HepG2 (cell line): ENCODE results near the gene ELF1. TPM values are rescaled to one million over a fixed set of nuclear protein-coding genes. Genes with fewer than 3 reads are reported as not detected.

Experiments
- DNMT1 ChIP-seq: sonication (generic); formaldehyde crosslinking; IDR thresholded peaks from 2 replicates; pipeline ENCODE4 v1.5.1; 2020; ENCODE audit warnings: mild to moderate bottlenecking, missing genetic modification reagents
- EP300 ChIP-seq, 3 experiments: sonication (generic) in 1 of 3; formaldehyde crosslinking in 1 of 3; IDR thresholded peaks; 2 replicates each; pipeline versions ENCODE4 v1.5.1 to v1.6.1; 2011 to 2020; ENCODE audit warnings: low read depth in 2 of 3, low read length in 2 of 3, borderline replicate concordance in 1 of 3, improper control_type of control experiment in 1 of 3, mild to moderate bottlenecking in 1 of 3, missing genetic modification reagents in 1 of 3, moderate library complexity in 1 of 3
- GABPB1 ChIP-seq: IDR thresholded peaks from 2 replicates; pipeline ENCODE4 v1.6.1; 2016; ENCODE audit warnings: mild to moderate bottlenecking, missing genetic modification reagents, moderate library complexity, missing compliant biosample characterization
- HHEX ChIP-seq: IDR thresholded peaks from 2 replicates; pipeline ENCODE4 v1.6.1; 2016; ENCODE audit warnings: control low read depth
- HMGXB3 ChIP-seq: sonication (generic); formaldehyde crosslinking; IDR thresholded peaks from 2 replicates; pipeline ENCODE4 v1.4.0; 2020; ENCODE audit warnings: missing genetic modification reagents, borderline replicate concordance
- JDP2 ChIP-seq: sonication (generic); formaldehyde crosslinking; IDR thresholded peaks from 2 replicates; pipeline ENCODE4 v1.8.1; 2022; ENCODE audit warnings: missing genetic modification reagents, borderline replicate concordance
- KDM2A ChIP-seq: sonication (generic); formaldehyde crosslinking; IDR thresholded peaks from 2 replicates; pipeline ENCODE4 v1.4.0; 2020; ENCODE audit warnings: low read depth, missing genetic modification reagents, borderline replicate concordance
- MIER3 ChIP-seq: IDR thresholded peaks from 2 replicates; pipeline ENCODE4 v1.6.1; 2016; ENCODE audit warnings: missing compliant biosample characterization, borderline replicate concordance
- MLLT10 ChIP-seq: sonication (generic); formaldehyde crosslinking; IDR thresholded peaks from 2 replicates; pipeline ENCODE4 v1.4.0; 2020; ENCODE audit warnings: missing genetic modification reagents
- NFE2L2 ChIP-seq: fragments of 150-350 bp; IDR thresholded peaks from 2 replicates; pipeline ENCODE4 v1.6.1; 2014; ENCODE audit warnings: low read length
- NFYB ChIP-seq: sonication (generic); formaldehyde crosslinking; IDR thresholded peaks from 2 replicates; pipeline ENCODE4 v1.4.0; 2020; ENCODE audit warnings: missing genetic modification reagents
- NFYC ChIP-seq: IDR thresholded peaks from 2 replicates; pipeline ENCODE4 v1.6.1; 2016; ENCODE audit warnings: missing genetic modification reagents, missing compliant biosample characterization
- PCBP1 ChIP-seq: fragments of 200-400 bp; formaldehyde crosslinking; IDR thresholded peaks from 2 replicates; pipeline ENCODE4 v1.6.1; 2017; ENCODE audit warnings: mild to moderate bottlenecking, low read depth, low read length, borderline replicate concordance
- PRDM10 ChIP-seq: sonication (generic); formaldehyde crosslinking; IDR thresholded peaks from 2 replicates; pipeline ENCODE4 v1.4.0; 2020; ENCODE audit warnings: low read depth, missing genetic modification reagents
- SMAD9 ChIP-seq: sonication (generic); formaldehyde crosslinking; IDR thresholded peaks from 2 replicates; pipeline ENCODE4 v1.5.1; 2020; ENCODE audit warnings: mild to moderate bottlenecking, missing genetic modification reagents
- TBX2 ChIP-seq: sonication (generic); formaldehyde crosslinking; IDR thresholded peaks from 2 replicates; pipeline ENCODE4 v1.5.0; 2020; ENCODE audit warnings: missing genetic modification reagents, mild to moderate bottlenecking, borderline replicate concordance
- ZFP36L2 ChIP-seq: sonication (generic); formaldehyde crosslinking; IDR thresholded peaks from 2 replicates; pipeline ENCODE4 v1.4.0; 2020; ENCODE audit warnings: missing genetic modification reagents
- ZFYVE20 ChIP-seq: sonication (generic); formaldehyde crosslinking; IDR thresholded peaks from 2 replicates; pipeline ENCODE4 v1.8.0; 2023; ENCODE audit warnings: low read depth, mild to moderate bottlenecking, moderate library complexity, missing genetic modification reagents, borderline replicate concordance
- ZMYM2 ChIP-seq: sonication (generic); formaldehyde crosslinking; IDR thresholded peaks from 2 replicates; pipeline ENCODE4 v1.8.0; 2022; ENCODE audit warnings: mild to moderate bottlenecking, missing genetic modification reagents
- ZNF124 ChIP-seq: sonication (generic); formaldehyde crosslinking; IDR thresholded peaks from 2 replicates; pipeline ENCODE4 v1.4.0; 2020; ENCODE audit warnings: missing genetic modification reagents
- ZNF292 ChIP-seq: sonication (generic); formaldehyde crosslinking; IDR thresholded peaks from 2 replicates; pipeline ENCODE4 v1.8.1; 2022; ENCODE audit warnings: mild to moderate bottlenecking, low read depth, missing genetic modification reagents, borderline replicate concordance
- ZNF3 ChIP-seq: IDR thresholded peaks from 2 replicates; pipeline ENCODE4 v1.7.0; 2017; ENCODE audit warnings: inconsistent platforms
- ZNF704 ChIP-seq: sonication (generic); formaldehyde crosslinking; IDR thresholded peaks from 2 replicates; pipeline ENCODE4 v1.8.1; 2023; ENCODE audit warnings: mild to moderate bottlenecking, inconsistent platforms, moderate library complexity, missing genetic modification reagents, borderline replicate concordance
- polyA plus RNA-seq, 8 experiments: library from polyadenylated mRNA; depleted of rRNA in 3 of 8; stranded (reverse) in 7 of 8; unstranded in 1 of 8; fragments of >200 nt; fragmentation: Illumina TruSeq in 4 of 8; extraction: Trizol in 4 of 8; gene quantifications; 2 replicates each; pipeline versions ENCODE4 v1.2.1 to v1.2.3, GENCODE V29; 2011 to 2016; ENCODE audit warnings: low read depth in 4 of 8, missing spikeins in 1 of 8, mixed read lengths in 1 of 8; ENCODE audit not compliant: insufficient read depth in 1 of 8
- total RNA-seq, 5 experiments: library from RNA; depleted of rRNA; stranded (reverse); fragments of >200 nt; fragmentation: Illumina TruSeq; extraction: Trizol; gene quantifications; 2 replicates each; pipeline ENCODE4 v1.2.3, GENCODE V29; 2016; ENCODE audit warnings: low read depth in 1 of 5

The ELF1 gene
- total and polyA plus RNA-seq, 2 of the 13 experiments (the other 11 are each of a cell fraction or from before 2014, with no cell fraction given), result 24.6 to 71.5 TPM

GRCh38 chr13:41001695-41002094 lies 17.4 kb downstream of the ELF1 start (continued):
- TF ChIP-seq DNMT1 (CRISPR knock-in tag) (no peak), ZNF292 (CRISPR knock-in tag) (peak; percentile 52; the same call in 1 of the 2 replicates), ZNF124 (CRISPR knock-in tag) (no peak), NFE2L2 (no peak), ZNF3 (peak; percentile 64; the same call in 1 of the 2 replicates), HMGXB3 (no peak), MLLT10 (CRISPR knock-in tag) (no peak), EP300 (IDR thresholded peaks at IDR 0.05; ENCODE audit: low read depth in 2 of 2, low read length in 2 of 2) (no peak; a peak in 1 of 4 replicates), EP300 (CRISPR knock-in tag; IDR thresholded peaks at IDR 0.05; ENCODE audit: borderline replicate concordance) (peak; percentile 31; the same call in 1 of the 2 replicates), PRDM10 (CRISPR knock-in tag) (no peak), NFYB (CRISPR knock-in tag) (no peak), HHEX (CRISPR knock-in tag) (no peak), GABPB1 (CRISPR knock-in tag) (no peak), ZFP36L2 (CRISPR knock-in tag) (no peak), MIER3 (CRISPR knock-in tag) (no peak), ZFYVE20 (CRISPR knock-in tag) (no peak), PCBP1 (no peak), NFYC (CRISPR knock-in tag) (no peak), SMAD9 (CRISPR knock-in tag) (no peak), TBX2 (peak; percentile 51; the same call in 1 of the 2 replicates), JDP2 (CRISPR knock-in tag) (no peak), KDM2A (no peak), ZNF704 (no peak), ZMYM2 (peak; percentile 89; the same call in 1 of the 2 replicates)
